KMS-11 (cell line): ENCODE results near the gene KLF17.

Source experiments
- H2AFZ ChIP-seq: fragments of 200-600 bp; sonication (generic); 2 replicates; pipeline ENCODE4 v1.6.1; 2016; ENCODE audit warnings: antibody characterized with exemption, mixed run types, low read depth
- H3K27ac ChIP-seq: fragments of 200-600 bp; sonication (generic); 2 replicates; pipeline ENCODE4 v1.6.1; 2016; ENCODE audit warnings: mild to moderate bottlenecking, mixed run types
- H3K27me3 ChIP-seq: fragments of 200-600 bp; sonication (generic); 2 replicates; pipeline ENCODE4 v1.6.1; 2017; ENCODE audit warnings: mild to moderate bottlenecking, low read depth, mixed run types, moderate library complexity; ENCODE audit not compliant: insufficient read depth
- H3K36me3 ChIP-seq: fragments of 200-600 bp; sonication (generic); 2 replicates; pipeline ENCODE4 v1.6.1; 2017; ENCODE audit warnings: mild to moderate bottlenecking, mixed run types; ENCODE audit not compliant: insufficient read depth
- H3K4me1 ChIP-seq: fragments of 200-600 bp; sonication (generic); 2 replicates; pipeline ENCODE4 v1.6.1; 2016; ENCODE audit warnings: mild to moderate bottlenecking, low read depth, mixed run types; ENCODE audit not compliant: poor library complexity, severe bottlenecking
- H3K4me2 ChIP-seq: fragments of 200-600 bp; sonication (generic); 2 replicates; pipeline ENCODE4 v1.7.0; 2016; ENCODE audit warnings: mild to moderate bottlenecking, mixed run types
- H3K4me3 ChIP-seq: fragments of 200-600 bp; sonication (generic); IDR thresholded peaks from 2 replicates; pipeline ENCODE4 v1.6.1; 2017; ENCODE audit warnings: low read depth, low read length, mixed read lengths; ENCODE audit not compliant: insufficient read depth
- H3K79me2 ChIP-seq: fragments of 200-600 bp; sonication (generic); 2 replicates; pipeline ENCODE4 v1.6.1; 2016; ENCODE audit warnings: low read depth, mixed run types; ENCODE audit not compliant: insufficient read depth
- H3K9ac ChIP-seq: fragments of 200-600 bp; sonication (generic); 2 replicates; pipeline ENCODE4 v1.6.1; 2016; ENCODE audit warnings: mild to moderate bottlenecking, mixed run types
- H4K20me1 ChIP-seq: fragments of 200-600 bp; sonication (generic); 2 replicates; pipeline ENCODE4 v1.6.1; 2016; ENCODE audit warnings: mild to moderate bottlenecking, mixed run types; ENCODE audit not compliant: insufficient read depth
- TF ChIP-seq, protein P1 (sequence below): fragments of 200-600 bp; sonication (generic); conservative IDR thresholded peaks from 2 replicates; pipeline ENCODE4 v1.6.1; 2017; ENCODE audit warnings: low read depth, mild to moderate bottlenecking, antibody characterized with exemption, low read length, moderate library complexity, mixed read lengths

KLF17 gene

DNA sequence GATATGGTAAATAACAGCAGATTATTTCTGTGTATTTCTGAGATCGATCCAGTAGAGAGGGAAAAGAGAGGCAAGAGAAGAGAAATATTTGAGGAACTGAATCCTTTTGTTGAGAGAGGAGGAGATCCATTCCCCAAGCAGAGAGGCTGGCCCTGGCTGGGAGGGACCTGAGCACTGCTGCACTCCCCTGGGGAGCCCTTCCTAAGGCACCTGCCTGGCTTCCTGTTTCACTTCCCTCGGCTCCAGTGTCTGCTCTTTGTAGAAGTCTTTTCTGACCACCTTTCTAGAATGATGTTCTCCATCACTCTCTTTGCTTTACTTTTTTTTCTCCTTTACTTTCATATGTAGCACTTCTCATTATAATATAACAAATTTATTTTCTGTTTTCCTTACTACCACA is 45.1 kb upstream of the KLF17 start:
- Histone ChIP-seq H3K4me3 (no peak overlapping the region), H3K27me3 (no peaks in the 10 kb centered on the region), H3K4me1 (no peaks in the 10 kb centered on the region), H2AFZ (no peak overlapping the region), H3K27ac (no peak overlapping the region), H3K9ac (no peak overlapping the region), H3K4me2 (no peak overlapping the region), H3K79me2 (no peaks in the 10 kb centered on the region), H3K36me3 (no peaks in the 10 kb centered on the region), H4K20me1 (no peaks in the 10 kb centered on the region)
- TF ChIP-seq, protein P1, sequence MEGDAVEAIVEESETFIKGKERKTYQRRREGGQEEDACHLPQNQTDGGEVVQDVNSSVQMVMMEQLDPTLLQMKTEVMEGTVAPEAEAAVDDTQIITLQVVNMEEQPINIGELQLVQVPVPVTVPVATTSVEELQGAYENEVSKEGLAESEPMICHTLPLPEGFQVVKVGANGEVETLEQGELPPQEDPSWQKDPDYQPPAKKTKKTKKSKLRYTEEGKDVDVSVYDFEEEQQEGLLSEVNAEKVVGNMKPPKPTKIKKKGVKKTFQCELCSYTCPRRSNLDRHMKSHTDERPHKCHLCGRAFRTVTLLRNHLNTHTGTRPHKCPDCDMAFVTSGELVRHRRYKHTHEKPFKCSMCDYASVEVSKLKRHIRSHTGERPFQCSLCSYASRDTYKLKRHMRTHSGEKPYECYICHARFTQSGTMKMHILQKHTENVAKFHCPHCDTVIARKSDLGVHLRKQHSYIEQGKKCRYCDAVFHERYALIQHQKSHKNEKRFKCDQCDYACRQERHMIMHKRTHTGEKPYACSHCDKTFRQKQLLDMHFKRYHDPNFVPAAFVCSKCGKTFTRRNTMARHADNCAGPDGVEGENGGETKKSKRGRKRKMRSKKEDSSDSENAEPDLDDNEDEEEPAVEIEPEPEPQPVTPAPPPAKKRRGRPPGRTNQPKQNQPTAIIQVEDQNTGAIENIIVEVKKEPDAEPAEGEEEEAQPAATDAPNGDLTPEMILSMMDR: no peak

DNA sequence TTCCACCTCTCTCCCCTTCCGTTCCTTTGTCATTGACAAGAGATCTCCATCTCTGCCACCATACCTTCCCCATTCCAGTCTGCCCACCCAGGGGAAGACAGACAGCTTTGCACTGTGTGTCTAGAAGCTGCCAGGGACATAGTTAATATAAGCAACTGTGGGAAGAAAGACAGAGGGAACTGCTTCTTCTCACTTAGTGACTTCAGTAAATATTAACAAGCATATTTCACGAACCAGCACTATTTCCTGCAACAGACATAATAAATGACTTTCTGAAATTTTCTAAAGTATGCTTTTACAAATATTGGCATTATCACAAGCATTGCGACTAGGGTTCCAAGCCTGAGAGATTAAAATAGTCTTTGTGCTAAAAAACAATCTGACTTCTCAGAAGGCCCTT is 44.2 kb upstream of the KLF17 start:
- Histone ChIP-seq H3K36me3 (no peaks in the 10 kb centered on the region), H3K27ac (no peak overlapping the region), H4K20me1 (no peaks in the 10 kb centered on the region), H3K79me2 (no peaks in the 10 kb centered on the region), H2AFZ (no peak overlapping the region), H3K9ac (no peak overlapping the region), H3K27me3 (no peaks in the 10 kb centered on the region), H3K4me1 (no peaks in the 10 kb centered on the region), H3K4me3 (no peak overlapping the region), H3K4me2 (no peak overlapping the region)
- TF ChIP-seq, protein P1: no peak

DNA sequence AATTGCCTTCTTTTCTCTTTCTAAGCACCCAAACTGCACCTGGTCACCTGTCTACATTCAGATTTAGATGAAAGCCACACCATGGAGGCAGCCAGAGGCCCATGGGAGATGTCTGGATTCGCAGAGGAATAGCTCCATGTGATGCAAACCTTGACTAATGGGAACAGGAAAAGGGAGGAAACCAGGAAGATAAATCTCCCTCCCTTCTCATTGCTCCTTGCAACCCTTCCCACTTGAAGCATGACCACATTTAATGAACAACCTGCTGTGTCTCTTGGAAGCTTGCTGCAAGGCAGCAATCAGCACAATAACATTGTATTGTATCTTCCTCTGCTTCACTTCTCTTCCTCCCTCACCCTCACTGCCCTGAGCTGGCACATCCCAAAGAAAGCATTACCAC is 42.6 kb upstream of the KLF17 start:
- H3K27ac ChIP-seq: no peak overlapping the region
- H3K27me3 ChIP-seq: no peaks in the 10 kb centered on the region
- no peak overlapping the region for H3K4me2 ChIP-seq
- H4K20me1 ChIP-seq: no peaks in the 10 kb centered on the region
- no peaks in the 10 kb centered on the region for H3K4me1 ChIP-seq
- H2AFZ ChIP-seq: no peak overlapping the region
- H3K9ac ChIP-seq: no peak overlapping the region
- no peaks in the 10 kb centered on the region for H3K36me3 ChIP-seq
- H3K79me2 ChIP-seq: no peaks in the 10 kb centered on the region
- no peak overlapping the region for H3K4me3 ChIP-seq
- TF ChIP-seq, protein P1: no peak

DNA sequence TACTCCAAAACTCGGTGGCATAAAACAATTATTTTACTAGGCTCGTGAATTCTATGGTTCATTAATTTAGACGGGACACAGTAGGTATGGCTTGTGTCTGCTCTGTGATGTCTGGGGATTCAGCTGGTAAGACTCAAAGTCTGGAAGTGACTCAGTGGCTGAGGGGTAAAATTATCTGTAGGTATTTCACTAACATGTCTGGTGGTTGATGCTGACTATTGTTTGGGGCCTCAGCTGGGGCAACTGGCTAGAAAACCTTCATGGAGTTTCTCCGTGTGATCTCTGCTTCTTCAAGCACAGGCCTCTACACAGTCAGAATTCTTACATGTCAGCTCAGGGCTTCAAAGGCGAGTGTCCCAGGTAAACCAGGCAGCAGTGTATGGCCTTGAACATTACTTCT is 41.2 kb upstream of the KLF17 start:
- TF ChIP-seq, protein P1: no peak
- Histone ChIP-seq H3K27ac (no peak overlapping the region), H3K4me3 (no peak overlapping the region), H3K27me3 (no peaks in the 10 kb centered on the region), H3K9ac (no peak overlapping the region), H3K4me2 (no peak overlapping the region), H3K36me3 (no peaks in the 10 kb centered on the region), H3K79me2 (no peaks in the 10 kb centered on the region), H3K4me1 (no peaks in the 10 kb centered on the region), H4K20me1 (no peaks in the 10 kb centered on the region), H2AFZ (no peak overlapping the region)

DNA sequence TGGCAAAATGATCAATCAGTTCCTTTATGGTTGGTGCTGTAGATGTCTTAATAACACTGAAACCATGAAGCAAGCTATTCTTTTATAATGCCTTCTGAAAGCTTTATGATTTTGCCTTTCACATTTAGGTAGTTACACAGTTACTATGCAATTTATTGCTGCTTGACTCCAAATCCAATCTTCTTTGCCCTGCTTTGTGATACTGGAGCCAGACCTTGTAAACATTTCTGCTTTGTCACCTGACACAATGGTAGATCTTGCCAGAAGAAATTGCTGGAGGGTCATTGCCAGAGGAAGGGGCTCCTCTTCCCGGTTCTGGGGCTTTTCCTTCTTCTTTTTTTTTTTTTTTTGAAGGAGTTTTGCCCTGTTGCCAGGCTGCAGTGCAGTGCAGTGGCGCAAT is 40.5 kb upstream of the KLF17 start:
- no peak overlapping the region for H3K27ac ChIP-seq
- no peaks in the 10 kb centered on the region for H4K20me1 ChIP-seq
- no peak overlapping the region for H3K9ac ChIP-seq
- H2AFZ ChIP-seq: no peak overlapping the region
- H3K4me3 ChIP-seq: no peak overlapping the region
- no peak overlapping the region for H3K4me2 ChIP-seq
- H3K36me3 ChIP-seq: no peaks in the 10 kb centered on the region
- H3K79me2 ChIP-seq: no peaks in the 10 kb centered on the region
- TF ChIP-seq, protein P1: no peak
- no peaks in the 10 kb centered on the region for H3K27me3 ChIP-seq
- no peaks in the 10 kb centered on the region for H3K4me1 ChIP-seq
